ENCODE data around the gene PALLD. TPM values are rescaled to one million over a fixed set of nuclear protein-coding genes. Genes with fewer than 3 reads are reported as not detected.

PALLD gene
- total RNA-seq, 2 experiments from 2014 or later = 2.4 to 2.8 TPM

DNA sequence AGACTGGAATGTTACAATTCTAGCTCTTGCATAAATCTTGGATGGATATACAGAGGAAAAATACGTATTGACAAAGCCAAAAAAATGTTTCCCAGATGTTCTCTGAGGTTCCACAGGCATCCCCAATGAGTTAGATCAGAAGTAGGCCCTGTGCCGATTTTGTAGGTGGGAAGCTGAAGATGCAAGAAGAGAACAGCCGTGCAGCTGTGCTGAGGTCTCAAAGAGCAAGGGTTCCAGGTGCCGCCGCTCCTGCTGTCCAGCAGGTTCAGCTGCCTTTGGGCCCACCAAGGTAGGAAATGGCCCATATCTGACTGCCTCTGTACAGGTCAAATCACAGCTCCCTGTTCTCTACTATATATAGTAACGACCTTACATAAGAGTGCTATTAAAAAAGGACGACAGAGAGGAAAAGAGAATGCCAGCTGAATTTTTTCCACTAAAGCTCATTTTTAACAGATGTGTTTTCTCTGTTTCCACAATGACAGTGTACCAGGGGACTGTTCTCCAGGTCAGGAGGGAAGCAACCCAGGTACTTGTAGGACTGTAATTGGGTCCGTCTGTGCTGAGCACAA is 357.6 kb downstream of the PALLD start:
- Mint-ChIP-seq H3K4me1 (peaks cover 34% of the 10 kb centered on the region), H3K9me3 (peaks cover 3% of the 10 kb centered on the region), H3K36me3 (ENCODE audit: low read depth) (peaks cover 2% of the 10 kb centered on the region), H3K27ac (no peak overlapping the region), H3K27me3 (no peaks in the 10 kb centered on the region), H3K4me3 (no peak overlapping the region)
- CTCF ChIA-PET = interaction anchor here (0.6 to 1.0 kb wide), 2 partner anchors 18 to 37 kb away, joined by 3 read pairs; no protein-coding TSS in a partner anchor
- POLR2A ChIA-PET = no interaction called here
- DNase-seq = no peak

DNA sequence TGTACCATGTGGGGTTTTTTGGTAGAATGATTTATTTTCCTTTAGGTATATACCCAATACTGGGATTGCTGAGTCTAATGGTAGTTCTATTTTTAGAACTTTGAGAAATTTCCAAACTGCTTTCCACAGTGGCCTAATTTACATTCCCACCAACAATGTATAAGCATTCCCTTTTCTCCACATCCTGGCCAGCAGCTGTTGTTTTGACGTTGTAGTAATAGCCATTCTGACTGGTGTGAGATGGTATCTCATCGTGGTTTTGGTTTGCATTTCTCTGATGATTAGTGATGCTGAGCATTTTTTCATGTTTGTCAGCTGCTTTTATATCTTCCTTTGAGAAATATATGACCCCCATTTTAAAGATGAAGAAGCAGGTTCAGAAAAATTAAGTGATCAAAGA is 359.5 kb downstream of the PALLD start:
- DNase-seq = no peak
- ChIA-PET POLR2A (no interaction called here), CTCF (interaction anchor here (0.5 kb wide), 1 partner anchor 131 kb away, joined by 4 read pairs; no protein-coding TSS in a partner anchor)
- peaks cover 2% of the 10 kb centered on the region for H3K36me3 Mint-ChIP-seq (ENCODE audit: low read depth)
- peaks cover 28% of the 10 kb centered on the region for H3K4me1 Mint-ChIP-seq
- no peak overlapping the region for H3K4me3 Mint-ChIP-seq
- peaks cover 3% of the 10 kb centered on the region for H3K9me3 Mint-ChIP-seq
- no peaks in the 10 kb centered on the region for H3K27me3 Mint-ChIP-seq
- no peak overlapping the region for H3K27ac Mint-ChIP-seq

DNA sequence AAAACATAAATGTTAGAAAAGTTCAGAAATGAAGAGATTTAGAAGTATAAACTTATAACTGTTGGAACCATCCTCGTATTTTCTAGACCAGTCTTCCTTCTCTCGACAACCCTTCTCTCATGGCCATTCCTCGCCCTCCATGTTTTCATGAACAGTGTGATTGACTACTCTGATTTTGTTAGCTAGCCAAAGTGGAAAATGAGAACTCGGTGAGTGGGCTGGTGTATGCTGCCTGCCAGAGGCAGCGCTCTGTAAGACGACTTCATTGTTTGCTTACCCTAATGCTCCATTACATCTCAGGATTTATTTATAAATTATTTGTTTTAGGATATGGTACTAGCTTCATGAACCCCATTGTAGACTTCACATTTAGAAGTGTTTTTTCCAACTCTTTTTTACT is 360.2 kb downstream of the PALLD start:
- ChIA-PET CTCF (interaction anchor here (0.5 to 1.0 kb wide), 2 partner anchors 9 to 132 kb away, joined by 3 to 4 read pairs; no protein-coding TSS in a partner anchor), POLR2A (no interaction called here)
- no peak overlapping the region for H3K27ac Mint-ChIP-seq
- DNase-seq = no peak
- H3K27me3 Mint-ChIP-seq = no peaks in the 10 kb centered on the region
- H3K4me1 Mint-ChIP-seq = peaks cover 28% of the 10 kb centered on the region
- H3K9me3 Mint-ChIP-seq = peaks cover 3% of the 10 kb centered on the region
- H3K4me3 Mint-ChIP-seq = no peak overlapping the region
- H3K36me3 Mint-ChIP-seq (ENCODE audit: low read depth) = peaks cover 2% of the 10 kb centered on the region

DNA sequence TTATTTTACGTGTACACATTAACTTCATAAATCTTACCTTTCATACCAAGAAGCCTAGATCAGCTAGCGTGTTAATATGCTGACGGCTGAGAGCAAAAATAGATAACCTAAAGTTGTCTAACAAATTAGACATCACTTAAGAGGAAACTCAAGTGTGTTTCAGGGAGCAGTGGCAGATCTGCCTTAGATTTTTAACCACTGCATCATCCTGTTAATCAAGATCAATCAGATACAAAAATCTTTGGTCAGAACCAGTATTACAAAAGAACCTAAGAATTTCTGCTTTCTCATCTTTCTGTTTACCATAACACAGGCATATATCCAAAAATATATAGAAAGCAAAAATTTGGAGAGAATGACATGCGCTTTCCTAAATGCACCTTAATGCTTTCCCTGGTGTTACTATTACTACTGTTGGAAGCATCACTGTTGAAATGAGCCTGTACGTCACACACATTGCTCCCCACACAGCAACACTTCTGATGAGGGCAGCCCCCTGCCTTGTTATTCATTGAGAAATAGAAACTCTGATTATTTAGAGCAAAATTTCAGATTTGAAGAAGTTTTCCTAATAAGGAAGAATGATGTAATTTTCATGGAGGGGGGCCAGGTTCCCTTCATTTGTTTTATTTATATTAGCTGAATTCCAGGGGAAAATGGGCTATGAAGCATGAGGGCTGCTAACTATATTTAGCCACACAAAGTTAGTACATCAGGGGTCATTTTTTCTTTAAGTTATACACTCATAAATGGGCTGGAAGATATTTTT is 360.9 kb downstream of the PALLD start:
- Mint-ChIP-seq H3K27me3 (no peaks in the 10 kb centered on the region), H3K4me1 (peaks cover 28% of the 10 kb centered on the region), H3K9me3 (peaks cover 3% of the 10 kb centered on the region), H3K27ac (no peak overlapping the region), H3K4me3 (no peak overlapping the region), H3K36me3 (ENCODE audit: low read depth) (peaks cover 2% of the 10 kb centered on the region)
- ChIA-PET POLR2A (no interaction called here), CTCF (interaction anchor here (1.0 kb wide), 1 partner anchor 8 kb away, joined by 3 read pairs; no protein-coding TSS in a partner anchor)
- no peak for DNase-seq

DNA sequence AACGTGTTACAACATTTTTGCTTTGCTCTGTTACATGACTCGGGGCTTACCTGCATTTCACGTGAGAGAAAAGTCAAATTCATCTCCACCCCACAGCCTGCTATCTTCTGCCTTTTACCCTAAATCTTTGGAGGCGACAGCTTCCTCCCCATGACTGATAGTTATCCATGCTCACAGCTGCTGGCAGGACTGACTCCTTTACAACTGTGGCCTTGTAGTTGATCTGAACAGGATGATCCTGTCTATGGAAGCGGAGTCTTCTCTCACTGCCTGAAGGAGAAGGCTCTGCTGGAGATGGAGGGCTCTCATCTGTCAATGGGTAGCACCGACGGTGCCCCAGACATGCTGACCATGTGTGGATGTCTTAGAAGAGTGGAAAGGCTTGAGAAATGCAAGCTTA is 362.2 kb downstream of the PALLD start:
- DNase-seq = no peak
- no peak overlapping the region for H3K27ac Mint-ChIP-seq
- POLR2A ChIA-PET = no interaction called here
- no peak overlapping the region for H3K4me3 Mint-ChIP-seq
- peaks cover 24% of the 10 kb centered on the region for H3K4me1 Mint-ChIP-seq
- H3K36me3 Mint-ChIP-seq (ENCODE audit: low read depth) = peaks cover 2% of the 10 kb centered on the region
- H3K27me3 Mint-ChIP-seq = no peaks in the 10 kb centered on the region
- H3K9me3 Mint-ChIP-seq = peaks cover 3% of the 10 kb centered on the region
- CTCF ChIA-PET = no interaction called here

DNA sequence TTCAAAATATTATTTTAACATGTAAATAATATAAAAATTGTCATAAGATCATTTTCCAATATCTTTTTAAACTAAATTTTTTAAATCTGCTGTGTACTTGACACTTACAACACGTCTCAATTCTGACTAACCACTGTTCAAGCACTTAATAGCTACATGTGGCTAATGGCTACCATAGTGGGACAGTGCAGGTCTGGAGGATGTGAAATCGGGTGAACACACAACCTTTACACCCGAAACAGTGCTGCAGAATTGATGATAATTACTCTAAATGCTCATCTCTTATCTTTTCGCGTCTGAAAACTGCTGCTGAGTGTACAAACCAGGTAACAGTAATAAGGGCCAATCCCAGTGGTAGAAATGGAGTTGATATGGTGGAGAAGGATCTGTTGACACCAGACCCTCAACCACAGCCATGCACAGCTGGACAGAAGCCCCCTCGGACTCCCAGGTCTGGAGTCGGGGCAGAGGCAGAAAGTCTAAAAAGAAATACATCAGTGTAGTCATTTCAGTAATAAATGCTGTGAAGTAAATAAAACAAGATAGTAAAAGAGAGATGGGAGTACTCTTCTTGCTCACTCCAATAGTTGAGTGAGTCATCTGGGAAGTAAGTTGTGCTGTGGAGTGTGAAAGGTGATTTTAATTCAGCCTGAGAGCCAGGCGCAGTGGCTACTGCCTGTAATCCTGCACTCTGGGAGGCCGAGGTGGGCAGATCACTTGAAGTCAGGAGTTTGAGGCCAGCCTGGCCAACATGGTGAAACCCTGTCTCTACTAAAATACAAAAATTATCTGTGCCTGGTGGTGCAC is 363.2 kb downstream of the PALLD start:
- Mint-ChIP-seq H3K9me3 (peaks cover 3% of the 10 kb centered on the region), H3K27me3 (no peaks in the 10 kb centered on the region), H3K27ac (no peak overlapping the region), H3K36me3 (ENCODE audit: low read depth) (peaks cover 2% of the 10 kb centered on the region), H3K4me3 (no peak overlapping the region), H3K4me1 (peaks cover 23% of the 10 kb centered on the region)
- POLR2A ChIA-PET = no interaction called here
- CTCF ChIA-PET = interaction anchor here (0.7 to 1.3 kb wide), 2 partner anchors 9 to 10 kb away, joined by 3 to 5 read pairs; no protein-coding TSS in a partner anchor
- DNase-seq = no peak

DNA sequence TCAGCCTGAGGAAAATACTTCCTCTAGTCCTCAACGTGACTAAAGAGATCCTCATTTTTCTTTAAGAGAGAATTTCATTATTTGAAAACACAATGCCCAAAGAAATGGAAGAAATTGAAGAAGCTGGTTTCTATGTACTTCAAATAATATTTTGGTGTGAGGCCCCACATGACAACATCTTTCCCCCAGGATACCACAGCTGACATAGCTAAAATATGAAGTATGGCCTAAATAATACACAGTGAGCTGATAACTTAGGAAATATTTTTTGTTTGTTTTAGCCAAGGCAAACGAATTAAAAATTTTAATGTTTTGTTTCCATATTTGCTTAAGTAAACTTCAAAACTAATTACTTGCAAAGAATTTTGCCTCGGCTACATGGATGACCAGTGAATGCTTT is 364.0 kb downstream of the PALLD start:
- POLR2A ChIA-PET = no interaction called here
- Mint-ChIP-seq H3K9me3 (peaks cover 3% of the 10 kb centered on the region), H3K27me3 (no peaks in the 10 kb centered on the region), H3K36me3 (ENCODE audit: low read depth) (no peaks in the 10 kb centered on the region), H3K4me3 (no peak overlapping the region), H3K4me1 (peaks cover 23% of the 10 kb centered on the region), H3K27ac (no peak overlapping the region)
- no peak for DNase-seq
- CTCF ChIA-PET = interaction anchor here (0.7 to 1.3 kb wide), 2 partner anchors 9 to 10 kb away, joined by 3 to 5 read pairs; no protein-coding TSS in a partner anchor

DNA sequence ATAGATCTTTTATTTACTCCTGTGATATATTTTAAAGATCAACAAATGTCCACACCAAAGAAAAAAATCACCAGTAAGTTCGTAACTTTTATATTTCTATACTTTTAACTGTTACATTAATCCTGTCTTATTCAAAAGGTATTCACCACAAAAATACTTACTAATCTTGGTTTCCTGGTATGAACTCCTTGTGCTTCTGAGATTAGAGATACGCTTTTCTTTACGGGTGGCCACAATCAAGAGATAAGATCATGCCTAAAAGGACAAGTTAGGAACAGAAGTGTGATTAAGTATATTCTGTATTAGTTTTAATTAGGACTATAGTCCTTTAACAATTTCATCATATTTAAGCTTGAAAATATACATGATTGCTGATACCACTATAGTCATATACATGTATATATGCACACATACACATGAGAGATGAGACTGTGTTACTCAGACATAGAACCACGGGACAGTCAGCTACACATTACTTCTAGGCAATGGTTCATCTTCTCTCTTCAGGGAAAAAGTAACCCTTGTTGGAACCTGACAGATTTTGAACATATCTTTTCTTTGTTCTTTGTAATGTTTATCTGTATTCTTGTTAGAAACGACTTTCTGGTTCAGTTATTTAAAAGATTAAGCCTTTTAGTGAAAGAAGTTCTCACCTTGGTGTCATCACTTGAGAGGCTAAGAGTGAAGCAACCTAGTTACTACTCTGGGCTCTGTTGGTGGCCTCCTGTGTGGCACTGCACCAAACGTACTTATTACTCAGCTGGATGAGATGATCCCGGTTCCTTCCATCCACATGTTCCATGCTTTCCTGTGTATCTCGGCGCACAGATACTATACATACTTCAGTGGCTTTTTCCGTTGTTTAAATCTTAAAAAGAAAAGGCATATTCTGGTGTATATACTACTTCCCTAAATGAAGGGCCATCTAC is 367.1 kb downstream of the PALLD start:
- POLR2A ChIA-PET = no interaction called here
- CTCF ChIA-PET = interaction anchor here (1.0 to 1.3 kb wide), 5 partner anchors 10 to 33 kb away, joined by 3 read pairs; no protein-coding TSS in a partner anchor
- H3K27ac Mint-ChIP-seq = no peak overlapping the region
- no peaks in the 10 kb centered on the region for H3K36me3 Mint-ChIP-seq (ENCODE audit: low read depth)
- no peak for DNase-seq
- no peak overlapping the region for H3K4me3 Mint-ChIP-seq
- no peaks in the 10 kb centered on the region for H3K27me3 Mint-ChIP-seq
- H3K9me3 Mint-ChIP-seq = no peaks in the 10 kb centered on the region
- peaks cover 22% of the 10 kb centered on the region for H3K4me1 Mint-ChIP-seq

DNA sequence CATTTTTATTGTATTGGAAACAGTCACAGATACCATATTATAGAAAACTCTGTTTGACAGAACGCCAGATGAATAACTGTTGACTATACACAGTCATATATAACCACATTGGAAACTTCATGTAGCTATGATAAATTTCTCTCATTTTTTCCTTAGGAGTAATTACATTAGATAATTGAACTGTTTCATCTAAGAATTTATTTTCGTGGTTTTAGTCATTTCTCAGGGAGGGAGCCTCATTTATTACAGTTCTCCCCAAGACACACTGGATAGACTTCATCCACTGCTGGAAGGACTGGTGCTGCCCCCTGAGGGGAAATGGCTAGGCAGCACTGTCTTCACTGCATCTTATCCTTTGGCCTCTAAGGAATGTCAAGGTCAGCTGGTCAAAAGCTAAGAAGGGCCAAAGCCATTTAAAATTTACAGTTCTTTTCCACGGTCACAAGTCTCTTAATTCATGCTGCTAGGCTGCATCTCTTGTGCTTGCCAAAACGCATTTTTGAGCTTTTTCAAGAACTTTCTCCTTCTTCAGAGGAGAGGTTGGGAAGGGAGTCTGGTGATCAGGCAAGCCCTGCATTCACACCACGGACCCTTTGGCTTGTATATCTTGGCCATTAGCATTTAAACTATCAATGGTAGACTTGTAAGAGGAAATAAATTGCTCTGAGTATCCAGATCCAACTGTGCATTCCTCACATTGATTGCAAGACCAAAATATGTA is 368.1 kb downstream of the PALLD start:
- no peak overlapping the region for H3K27ac Mint-ChIP-seq
- no peaks in the 10 kb centered on the region for H3K27me3 Mint-ChIP-seq
- POLR2A ChIA-PET = interaction anchor here (0.6 kb wide), 1 partner anchor 650 kb away, joined by 3 read pairs; no protein-coding TSS in a partner anchor
- CTCF ChIA-PET = interaction anchor here (1.0 to 1.4 kb wide), 4 partner anchors 9 to 34 kb away, joined by 3 to 5 read pairs (median 3); no protein-coding TSS in a partner anchor
- no peak for DNase-seq
- no peaks in the 10 kb centered on the region for H3K9me3 Mint-ChIP-seq
- peaks cover 22% of the 10 kb centered on the region for H3K4me1 Mint-ChIP-seq
- no peak overlapping the region for H3K4me3 Mint-ChIP-seq
- H3K36me3 Mint-ChIP-seq (ENCODE audit: low read depth) = no peaks in the 10 kb centered on the region

DNA sequence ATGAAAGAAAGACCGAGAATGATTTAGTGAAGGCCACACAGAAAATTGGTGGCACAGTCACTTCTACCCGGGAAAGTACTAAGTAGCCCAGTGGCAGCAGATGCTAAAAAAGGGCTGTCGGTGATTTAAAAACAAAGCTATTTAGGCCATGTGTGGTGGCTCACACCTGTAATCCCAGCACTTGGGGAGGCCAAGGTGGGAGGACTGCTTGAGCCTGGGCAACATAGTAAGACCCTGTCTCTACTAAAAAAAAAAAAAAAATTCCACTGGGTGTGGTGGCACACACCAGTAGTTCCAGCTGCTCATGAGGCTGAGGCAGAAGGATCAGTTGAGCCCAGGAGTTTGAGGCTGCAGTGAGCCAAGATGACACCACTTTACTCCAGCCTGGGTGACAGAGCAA is 369.0 kb downstream of the PALLD start:
- CTCF ChIA-PET = interaction anchor here (0.6 to 1.4 kb wide), 5 partner anchors 9 to 322 kb away, joined by 3 to 5 read pairs (median 3); no protein-coding TSS in a partner anchor
- no peak for DNase-seq
- no peak overlapping the region for H3K4me3 Mint-ChIP-seq
- H3K4me1 Mint-ChIP-seq = peaks cover 20% of the 10 kb centered on the region
- H3K36me3 Mint-ChIP-seq (ENCODE audit: low read depth) = no peaks in the 10 kb centered on the region
- H3K27ac Mint-ChIP-seq = no peak overlapping the region
- POLR2A ChIA-PET = no interaction called here
- H3K27me3 Mint-ChIP-seq = no peaks in the 10 kb centered on the region
- no peaks in the 10 kb centered on the region for H3K9me3 Mint-ChIP-seq

DNA sequence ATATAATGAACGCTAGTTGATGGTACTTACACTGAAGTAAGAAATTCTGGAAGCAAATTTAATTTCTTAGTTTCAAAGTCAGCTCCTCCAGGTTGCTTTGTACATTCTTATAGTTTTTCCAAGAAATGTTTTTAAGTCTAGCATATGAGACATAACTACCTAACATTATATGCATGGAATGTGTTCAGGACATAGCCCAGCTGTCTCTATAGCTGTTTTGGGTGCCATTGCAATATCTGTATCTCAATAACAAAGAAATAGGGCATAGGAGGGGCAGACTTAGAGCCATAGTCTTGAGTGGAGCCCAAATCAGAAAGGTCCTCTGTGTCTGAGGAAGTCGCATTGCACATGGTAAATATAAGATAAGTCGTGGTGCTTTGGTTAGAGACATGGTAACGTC is 369.8 kb downstream of the PALLD start:
- Mint-ChIP-seq H3K4me3 (no peak overlapping the region), H3K27ac (no peak overlapping the region), H3K36me3 (ENCODE audit: low read depth) (no peaks in the 10 kb centered on the region), H3K9me3 (no peaks in the 10 kb centered on the region), H3K27me3 (no peaks in the 10 kb centered on the region), H3K4me1 (peaks cover 20% of the 10 kb centered on the region)
- POLR2A ChIA-PET = no interaction called here
- DNase-seq = no peak
- CTCF ChIA-PET = interaction anchor here (0.8 to 1.0 kb wide), 3 partner anchors 14 to 323 kb away, joined by 3 to 5 read pairs (median 3); no protein-coding TSS in a partner anchor

Data from activated CD4-positive, alpha-beta T cell treated with anti-CD3 and anti-CD28 coated beads, Interleukin-2, amount 10 ng/mL, durations not matched to agents 7 days and 5 days (primary cell).